H1 (cell line): ENCODE measurements around the gene PRKCH. TPM values are rescaled to one million over a fixed set of nuclear protein-coding genes. Genes with fewer than 3 reads are reported as not detected.

Experiments
- CTCF ChIA-PET: fragments of 300-600 bp; sonication (Branson Sonifier 250); formaldehyde crosslinking; loops from one replicate; lab custom pipeline; 2021; ENCODE audit not compliant: partially characterized antibody; lab: Charles Lee
- POLR2A ChIA-PET: fragments of 300-600 bp; sonication (Branson Sonifier 250); formaldehyde crosslinking; loops from one replicate; lab custom pipeline; 2021; ENCODE audit warnings: inconsistent platforms; ENCODE audit not compliant: partially characterized antibody; lab: Charles Lee
- DNase-seq, 2 experiments: peaks; one replicate each; pipeline versions ENCODE4 v3.0.0 to v3.0.0-alpha.2; 2010 to 2022; ENCODE audit warnings: low spot score in 2 of 2, low read depth in 1 of 2, mixed read lengths in 1 of 2
- FAIRE-seq: peaks from 2 replicates; lab custom pipeline; 2011; peaks lifted over from hg19 to GRCh38; lab: Jason Lieb, UNC
- H2AFZ ChIP-seq: 2 replicates; pipeline ENCODE4 v1.8.1; 2012; ENCODE audit warnings: low read length, inconsistent platforms
- H2AK5ac ChIP-seq: 2 replicates; pipeline ENCODE4 v1.6.1; 2013; ENCODE audit warnings: low read depth, low read length
- H2BK120ac ChIP-seq: replicated peaks from 2 replicates; pipeline ENCODE3; 2013; ENCODE audit warnings: low read depth, low read length, inconsistent platforms
- H2BK12ac ChIP-seq: 2 replicates; pipeline ENCODE4 v1.6.1; 2013; ENCODE audit warnings: low read depth, low read length
- H2BK15ac ChIP-seq: 2 replicates; pipeline ENCODE4 v1.6.1; 2013; ENCODE audit warnings: low read length
- H2BK20ac ChIP-seq: 2 replicates; pipeline ENCODE4 v1.6.1; 2013; ENCODE audit warnings: low read length
- H2BK5ac ChIP-seq: 2 replicates; pipeline ENCODE4 v1.6.1; 2013; ENCODE audit warnings: low read depth, low read length
- H3K14ac ChIP-seq: 2 replicates; pipeline ENCODE4 v1.6.1; 2013; ENCODE audit warnings: inconsistent platforms; ENCODE audit not compliant: insufficient read length
- H3K18ac ChIP-seq: 2 replicates; pipeline ENCODE4 v1.6.1; 2013; ENCODE audit warnings: low read length; ENCODE audit errors: extremely low read depth
- H3K23ac ChIP-seq: 2 replicates; pipeline ENCODE4 v1.6.1; 2013; ENCODE audit warnings: inconsistent platforms; ENCODE audit not compliant: insufficient read length
- H3K23me2 ChIP-seq: 2 replicates; pipeline ENCODE4 v1.6.1; 2013; ENCODE audit warnings: low read depth, low read length
- H3K27ac ChIP-seq: 2 replicates; pipeline ENCODE4 v1.6.1; 2011; ENCODE audit warnings: low read depth, low read length, inconsistent platforms
- H3K27me3 ChIP-seq, 4 experiments: replicated peaks in 1 of 4; 1 replicate in 1 of 4; 2 replicates in 3 of 4; pipeline versions ENCODE4 v1.6.1 to v1.8.1; 2011 to 2013; ENCODE audit warnings: low read length in 3 of 4, mild to moderate bottlenecking in 3 of 4, inconsistent platforms in 2 of 4, mixed read lengths in 2 of 4, moderate library complexity in 1 of 4; ENCODE audit not compliant: control insufficient read depth in 3 of 4, insufficient read depth in 3 of 4; ENCODE audit errors: extremely low read depth in 1 of 4
- H3K36me3 ChIP-seq, 4 experiments: 2 replicates each; pipeline versions ENCODE4 v1.6.1 to v1.8.1; 2011 to 2013; ENCODE audit warnings: mild to moderate bottlenecking in 4 of 4, low read length in 3 of 4, moderate library complexity in 2 of 4, control low read depth in 1 of 4, inconsistent platforms in 1 of 4; ENCODE audit not compliant: insufficient read depth in 4 of 4, control insufficient read depth in 2 of 4
- H3K4ac ChIP-seq: replicated peaks from 2 replicates; pipeline ENCODE3; 2013; ENCODE audit warnings: low read length, low read depth, mixed read lengths, inconsistent platforms; ENCODE audit not compliant: insufficient read length
- H3K4me1 ChIP-seq, 4 experiments: replicated peaks in 1 of 4; 1 replicate in 1 of 4; 2 replicates in 3 of 4; pipeline versions ENCODE4 v1.6.1 to v1.8.1; 2011 to 2013; ENCODE audit warnings: low read length in 3 of 4, inconsistent platforms in 2 of 4, mixed read lengths in 1 of 4; ENCODE audit not compliant: insufficient read depth in 4 of 4, control insufficient read depth in 3 of 4
- H3K4me2 ChIP-seq, 2 experiments: 2 replicates each; pipeline versions ENCODE4 v1.6.1 to v1.8.1; 2011 to 2013; ENCODE audit warnings: low read depth in 2 of 2, low read length in 2 of 2, control low read depth in 1 of 2, inconsistent platforms in 1 of 2, mild to moderate bottlenecking in 1 of 2; ENCODE audit not compliant: insufficient read depth in 1 of 2
- H3K4me3 ChIP-seq, 4 experiments: fragments of 200-600, 300-600 bp in 1 of 4; sonication (generic), shearing (Covaris generic), sonication (Bioruptor Twin) in 1 of 4; 2 replicates each; pipeline versions ENCODE4 v1.5.1 to v1.8.1; 2011 to 2016; ENCODE audit warnings: low read length in 4 of 4, low read depth in 3 of 4, control low read depth in 2 of 4, inconsistent platforms in 2 of 4, mild to moderate bottlenecking in 2 of 4, mixed read lengths in 1 of 4, moderate library complexity in 1 of 4; ENCODE audit not compliant: insufficient read depth in 2 of 4; ENCODE audit errors: extremely low read depth in 1 of 4
- H3K56ac ChIP-seq: replicated peaks from 2 replicates; pipeline ENCODE3; 2013; ENCODE audit warnings: low read depth, mild to moderate bottlenecking, mixed read lengths, low read length, inconsistent platforms; ENCODE audit not compliant: insufficient read length
- H3K79me1 ChIP-seq: 2 replicates; pipeline ENCODE4 v1.6.1; 2013; ENCODE audit warnings: low read depth, low read length, control low read depth
- H3K79me2 ChIP-seq, 2 experiments: 2 replicates each; pipeline versions ENCODE4 v1.6.1 to v1.8.1; 2012 to 2013; ENCODE audit warnings: low read length in 2 of 2, mild to moderate bottlenecking in 2 of 2, inconsistent platforms in 1 of 2; ENCODE audit not compliant: insufficient read depth in 2 of 2, control insufficient read depth in 1 of 2
- H3K9ac ChIP-seq, 4 experiments: replicated peaks in 1 of 4; 1 replicate in 1 of 4; 2 replicates in 3 of 4; pipeline versions ENCODE4 v1.6.1 to v1.8.1; 2011 to 2013; ENCODE audit warnings: low read depth in 3 of 4, low read length in 3 of 4, control low read depth in 2 of 4, mild to moderate bottlenecking in 2 of 4, moderate library complexity in 2 of 4, inconsistent platforms in 1 of 4; ENCODE audit errors: extremely low read depth in 1 of 4
- H3K9me3 ChIP-seq, 2 experiments: 2 replicates each; pipeline versions ENCODE4 v1.6.1 to v1.8.1; 2012 to 2013; ENCODE audit warnings: mild to moderate bottlenecking in 2 of 2, moderate library complexity in 2 of 2, control low read depth in 1 of 2, inconsistent platforms in 1 of 2, low read depth in 1 of 2, low read length in 1 of 2, mixed read lengths in 1 of 2; ENCODE audit not compliant: insufficient read depth in 2 of 2
- H4K20me1 ChIP-seq, 2 experiments: replicated peaks in 1 of 2; 2 replicates each; pipeline versions ENCODE3 to v1.8.1; 2011 to 2013; ENCODE audit warnings: inconsistent platforms in 2 of 2, low read length in 2 of 2, mild to moderate bottlenecking in 1 of 2; ENCODE audit not compliant: insufficient read depth in 2 of 2, control insufficient read depth in 1 of 2
- H4K5ac ChIP-seq: 2 replicates; pipeline ENCODE4 v1.6.1; 2013; ENCODE audit warnings: low read length, low read depth, mixed read lengths, inconsistent platforms; ENCODE audit not compliant: insufficient read length
- H4K8ac ChIP-seq: 2 replicates; pipeline ENCODE4 v1.8.0; 2013; ENCODE audit warnings: mild to moderate bottlenecking, moderate library complexity, low read length, inconsistent platforms; ENCODE audit not compliant: insufficient read depth; ENCODE audit errors: extremely low read depth
- H4K91ac ChIP-seq: replicated peaks from 2 replicates; pipeline ENCODE3; 2013; ENCODE audit warnings: low read length, mixed read lengths, inconsistent platforms; ENCODE audit not compliant: insufficient read length
- CREB1 ChIP-seq: IDR thresholded peaks from 2 replicates; pipeline ENCODE4 v1.6.1; 2012; ENCODE audit warnings: inconsistent platforms
- EGR1 ChIP-seq: IDR thresholded peaks from 2 replicates; pipeline ENCODE4 v1.6.1; 2011; ENCODE audit warnings: low read depth, low read length, borderline replicate concordance
- JUN ChIP-seq: IDR thresholded peaks from 2 replicates; pipeline ENCODE4 v1.6.1; 2011; ENCODE audit warnings: low read depth, mild to moderate bottlenecking, improper control_type of control experiment, low read length
- POLR2A ChIP-seq, 2 experiments: IDR thresholded peaks; 1 replicate in 1 of 2; 2 replicates in 1 of 2; pipeline ENCODE4 v1.6.1; 2011; ENCODE audit warnings: low read depth in 2 of 2, low read length in 2 of 2, mild to moderate bottlenecking in 2 of 2; ENCODE audit errors: control extremely low read depth in 1 of 2
- RNF2 ChIP-seq: fragments of 200-900, 300-1000 bp; sonication (generic); IDR thresholded peaks from 2 replicates; pipeline ENCODE4 v1.7.1; 2016; ENCODE audit warnings: borderline replicate concordance, low read depth, mild to moderate bottlenecking, antibody characterized with exemption, low read length; ENCODE audit not compliant: poor library complexity, severe bottlenecking; ENCODE audit errors: missing control alignments
- TEAD4 ChIP-seq: IDR thresholded peaks from 2 replicates; pipeline ENCODE4 v1.6.1; 2012; ENCODE audit warnings: low read depth, low read length, inconsistent platforms, mixed read lengths
- WGBS, 2 experiments: shearing (Covaris generic) in 1 of 2; methylation state at CpG; one replicate each; pipeline versions ENCODE4 v1.1.6 to v1.1.7; 2013 to 2015; ENCODE audit warnings: low lambda C conversion rate in 2 of 2, mixed read lengths in 2 of 2, inconsistent platforms in 1 of 2, low coverage in 1 of 2, missing lambda C conversion rate in 1 of 2; ENCODE audit not compliant: insufficient replicate concordance in 2 of 2, insufficient coverage in 1 of 2, insufficient read length in 1 of 2; ENCODE audit errors: extremely low coverage in 1 of 2, missing lambda C conversion rate in 1 of 2; 5-methylcytosine and 5-hydroxymethylcytosine counted together
- polyA plus RNA-seq, 7 experiments: library from polyadenylated mRNA; depleted of rRNA in 3 of 7; stranded (reverse) in 5 of 7; unstranded in 2 of 7; fragments of >200 nt in 5 of 7; fragments of 200-250 nt in 2 of 7; gene quantifications; 1 replicate in 5 of 7; 2 replicates in 1 of 7; 4 replicates in 1 of 7; pipeline versions ENCODE4 v1.2.1 to v1.2.3, GENCODE V29; 2011 to 2013; ENCODE audit warnings: missing spikeins in 2 of 7, mixed read lengths in 2 of 7
- total RNA-seq: library from RNA; stranded (reverse); fragmentation: NEBNext Ultra II Directional; extraction: Animal tissue kit (Norgen Biotek cat#: 25700); gene quantifications from 2 replicates; pipeline ENCODE4 v1.2.1, GENCODE V29; 2021

PRKCH gene
- total and polyA plus RNA-seq, 2 of the 8 experiments (the other 6 are each of a cell fraction or from before 2014, with no cell fraction given): 6.4 to 7.0 TPM

- Histone ChIP-seq H3K27ac (no peak overlapping the region), H4K8ac (no peak overlapping the region), H2AK5ac (no peak overlapping the region), H3K4me1 (no peaks in the 10 kb centered on the region; a peak in 1 of 7 replicates), H3K18ac (no peak overlapping the region), H4K5ac (no peak overlapping the region), H3K79me2 (no peaks in the 10 kb centered on the region), H3K4me3 (no peak overlapping the region), H2BK5ac (no peak overlapping the region), H3K14ac (no peak overlapping the region), H2BK20ac (no peak overlapping the region), H3K9me3 (no peaks in the 10 kb centered on the region), H3K27me3 (no peaks in the 10 kb centered on the region), H3K79me1 (no peaks in the 10 kb centered on the region), H2BK120ac (no peak overlapping the region), H3K23me2 (no peaks in the 10 kb centered on the region), H3K36me3 (no peaks in the 10 kb centered on the region), H3K56ac (no peak overlapping the region), H2BK12ac (no peak overlapping the region), H3K4ac (no peak overlapping the region), H2BK15ac (no peak overlapping the region), H4K91ac (no peak overlapping the region), H3K4me2 (no peak overlapping the region), H4K20me1 (no peaks in the 10 kb centered on the region), H3K9ac (no peak overlapping the region), H3K23ac (no peak overlapping the region), H2AFZ (no peak overlapping the region)
- FAIRE-seq: no peak
- no peak for DNase-seq
- CTCF ChIA-PET: interaction anchor here (1.3 kb wide), 1 partner anchor 12 kb away, joined by 3 read pairs; no protein-coding TSS in a partner anchor
- POLR2A ChIA-PET: no interaction called here
- 89% methylated on average over 5 of the region's 5 CpGs; no CpG with 5 or more reads in 1 of the 2 experiments for WGBS, 2 experiments
- no peak for TF ChIP-seq TEAD4
- TF ChIP-seq JUN: no peak
- no peak for TF ChIP-seq RNF2
- no peak for TF ChIP-seq EGR1
- TF ChIP-seq POLR2A (IDR thresholded peaks at IDR 0.05; ENCODE audit: control extremely low read depth in 1 of 2, low read depth in 2 of 2, low read length in 2 of 2): no peak
- TF ChIP-seq CREB1: no peak
Observed at GRCh38 chr14:61342486-61342885, 21.1 kb downstream of the PRKCH start.
